Astrocyte of the cerebellum (primary cell): Measurements from ENCODE around the gene FTCD.
"Not testable (repeated sequence)": the region's sequence is repeated elsewhere in the genome, so short reads cannot be mapped to it uniquely, and the experiment has no call there.

Source experiments
- DNase-seq: peaks from one replicate; pipeline ENCODE4 v3.0.0-alpha.2; 2011; ENCODE audit warnings: low read depth
- H3K4me3 ChIP-seq: 2 replicates; pipeline ENCODE4 v1.5.1; 2011; ENCODE audit warnings: mild to moderate bottlenecking, low read depth, low read length, moderate library complexity
- in situ Hi-C: cut with HindIII; loops from 2 replicates; pipeline ENCODE4 v1.10.0; 2017; ENCODE audit warnings: low sequenced_read_pairs
- TF ChIP-seq, protein P1 (sequence below): IDR thresholded peaks from 2 replicates; pipeline ENCODE4 v1.5.1; 2012; ENCODE audit warnings: low read length, low read depth, moderate library complexity, mild to moderate bottlenecking; ENCODE audit errors: missing control alignments

FTCD gene

DNA sequence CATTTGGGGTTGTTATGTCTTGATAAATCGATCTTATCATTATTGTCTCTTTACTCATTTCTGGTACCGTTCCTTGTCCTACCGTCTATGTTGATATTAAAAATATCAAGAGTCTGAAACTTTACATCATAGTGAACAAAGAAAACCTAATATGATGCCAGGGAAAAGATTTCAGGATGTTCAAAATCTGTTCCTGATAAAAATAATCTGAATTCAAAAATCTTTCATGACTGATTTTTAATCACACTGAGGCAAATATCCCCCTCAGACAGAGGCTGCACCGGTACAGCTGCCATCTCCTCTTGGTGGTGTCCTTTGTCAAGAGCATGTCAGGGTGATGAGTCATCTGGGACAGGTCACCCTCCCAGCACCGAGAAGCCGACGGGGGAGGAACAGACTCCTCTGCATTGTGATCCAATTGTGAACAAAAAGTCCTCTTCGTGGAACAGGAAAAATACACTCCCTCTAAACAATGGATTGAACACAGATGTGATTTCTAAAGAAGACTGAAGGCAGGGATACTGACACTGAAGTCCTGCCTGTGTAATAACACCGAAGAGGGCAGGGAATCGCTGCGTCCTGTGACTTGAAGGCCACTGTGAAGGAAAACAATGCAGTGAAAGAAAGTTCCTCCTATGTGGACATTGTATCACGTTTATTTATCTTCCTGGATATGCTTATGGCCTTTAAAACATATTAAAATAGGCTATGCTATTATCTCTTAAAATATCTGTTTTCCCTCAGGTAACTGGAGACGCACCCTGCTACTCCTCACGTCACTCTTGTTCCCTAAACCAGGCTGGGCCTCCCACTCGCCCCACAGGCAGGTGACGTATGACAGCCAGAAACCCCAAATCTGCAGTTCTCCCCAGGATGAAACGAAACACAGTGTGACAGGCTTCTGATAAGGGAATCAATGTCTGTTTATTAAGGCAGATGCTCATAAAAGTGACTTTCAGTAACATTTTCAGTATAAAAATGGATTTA lies 33.1 kb upstream of the FTCD start:
- DNase-seq, result no peak
- in situ Hi-C loops, result no loop called here
- TF ChIP-seq, protein P1, sequence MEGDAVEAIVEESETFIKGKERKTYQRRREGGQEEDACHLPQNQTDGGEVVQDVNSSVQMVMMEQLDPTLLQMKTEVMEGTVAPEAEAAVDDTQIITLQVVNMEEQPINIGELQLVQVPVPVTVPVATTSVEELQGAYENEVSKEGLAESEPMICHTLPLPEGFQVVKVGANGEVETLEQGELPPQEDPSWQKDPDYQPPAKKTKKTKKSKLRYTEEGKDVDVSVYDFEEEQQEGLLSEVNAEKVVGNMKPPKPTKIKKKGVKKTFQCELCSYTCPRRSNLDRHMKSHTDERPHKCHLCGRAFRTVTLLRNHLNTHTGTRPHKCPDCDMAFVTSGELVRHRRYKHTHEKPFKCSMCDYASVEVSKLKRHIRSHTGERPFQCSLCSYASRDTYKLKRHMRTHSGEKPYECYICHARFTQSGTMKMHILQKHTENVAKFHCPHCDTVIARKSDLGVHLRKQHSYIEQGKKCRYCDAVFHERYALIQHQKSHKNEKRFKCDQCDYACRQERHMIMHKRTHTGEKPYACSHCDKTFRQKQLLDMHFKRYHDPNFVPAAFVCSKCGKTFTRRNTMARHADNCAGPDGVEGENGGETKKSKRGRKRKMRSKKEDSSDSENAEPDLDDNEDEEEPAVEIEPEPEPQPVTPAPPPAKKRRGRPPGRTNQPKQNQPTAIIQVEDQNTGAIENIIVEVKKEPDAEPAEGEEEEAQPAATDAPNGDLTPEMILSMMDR, result no peak
- H3K4me3 ChIP-seq, result no peak overlapping the region

GRCh38 chr21:46187814-46188213 lies 32.4 kb upstream of the FTCD start:
- H3K4me3 ChIP-seq, result no peak overlapping the region
- in situ Hi-C loops, result no loop called here
- TF ChIP-seq, protein P1, result no peak
- DNase-seq, result no peak

- in situ Hi-C loops, result no loop called here
- TF ChIP-seq, protein P1, result no peak
- H3K4me3 ChIP-seq, result no peak overlapping the region
- DNase-seq, result no peak
These were observed 31.9 kb upstream of the FTCD start for GRCh38 chr21:46187261-46187660.

GRCh38 chr21:46185716-46186115 lies 30.3 kb upstream of the FTCD start:
- in situ Hi-C loops, result no loop called here
- DNase-seq, result no peak
- TF ChIP-seq, protein P1, result no peak
- no peak overlapping the region for H3K4me3 ChIP-seq

GRCh38 chr21:46184625-46185555 lies 29.5 kb upstream of the FTCD start:
- in situ Hi-C loops, result no loop called here
- DNase-seq, result peak; percentile 87
- TF ChIP-seq, protein P1, result no peak
- H3K4me3 ChIP-seq, result peak overlapping the region; percentile 84

GRCh38 chr21:46183910-46184624 lies 28.7 kb upstream of the FTCD start, which contains the start of gene SPATC1L:
Gene SPATC1L (minus strand): TSS chr21:46184459. CDS start chr21:46182816, 1,643 bp downstream.
- peak within 1 kb of the TSS; percentile 84 for H3K4me3 ChIP-seq
- TF ChIP-seq, protein P1, result no peak
- in situ Hi-C loops, result no loop called here
- peak; percentile 36 for DNase-seq

DNA sequence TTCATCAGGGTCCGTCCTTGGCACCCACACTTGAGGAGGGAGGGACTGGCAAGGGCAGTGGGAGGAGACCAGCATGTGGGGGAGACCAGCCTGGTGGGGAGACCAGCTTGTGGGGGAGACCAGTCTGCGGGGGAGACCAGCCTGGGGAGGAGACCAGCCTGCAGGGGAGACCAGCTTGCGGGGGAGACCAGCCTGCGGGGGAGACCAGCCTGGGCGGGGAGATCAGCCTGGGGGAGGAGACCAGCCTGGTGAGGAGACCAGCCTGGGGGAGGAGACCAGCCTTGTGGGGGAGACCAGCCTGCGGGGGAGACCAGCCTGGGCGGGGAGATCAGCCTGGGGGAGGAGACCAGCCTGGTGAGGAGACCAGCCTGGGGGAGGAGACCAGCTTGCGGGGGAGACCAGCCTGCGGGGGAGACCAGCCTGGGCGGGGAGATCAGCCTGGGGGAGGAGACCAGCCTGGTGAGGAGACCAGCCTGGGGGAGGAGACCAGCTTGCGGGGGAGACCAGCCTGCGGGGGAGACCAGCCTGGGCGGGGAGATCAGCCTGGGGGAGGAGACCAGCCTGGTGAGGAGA lies 28.0 kb upstream of the FTCD start:
- H3K4me3 ChIP-seq, result peak overlapping the region; percentile 84
- DNase-seq, in situ Hi-C loops: not testable (repeated sequence)
